SU-DHL-6 (cell line): Measurements from ENCODE around the gene LTA4H.

Experiments
- H2AFZ ChIP-seq: fragments of 200-600 bp; sonication (generic); 2 replicates; pipeline ENCODE4 v1.6.1; 2014; ENCODE audit warnings: low read depth, mild to moderate bottlenecking, moderate library complexity, mixed read lengths, antibody characterized with exemption, low read length; ENCODE audit not compliant: severe bottlenecking
- H3F3A ChIP-seq: fragments of 200-600 bp; shearing (Covaris generic); 2 replicates; pipeline ENCODE4 v1.6.0; 2016; ENCODE audit warnings: antibody characterized with exemption, mild to moderate bottlenecking; ENCODE audit not compliant: insufficient read depth
- H3K27ac ChIP-seq: fragments of 200-600 bp; sonication (generic); 2 replicates; pipeline ENCODE4 v1.5.1; 2016; ENCODE audit warnings: low read depth, mild to moderate bottlenecking, low read length, moderate library complexity, mixed read lengths
- H3K27me3 ChIP-seq: fragments of 200-600 bp; sonication (generic), shearing (Covaris generic); 2 replicates; pipeline ENCODE4 v1.6.0; 2014; ENCODE audit warnings: mild to moderate bottlenecking, low read length
- H3K36me3 ChIP-seq: fragments of 200-600 bp; sonication (generic); 2 replicates; pipeline ENCODE4 v1.6.1; 2014; ENCODE audit warnings: mild to moderate bottlenecking, low read length, mixed read lengths
- H3K4me2 ChIP-seq: fragments of 300-600, 200-600 bp; shearing (Covaris generic), sonication (generic); 2 replicates; pipeline ENCODE4 v1.6.0; 2014; ENCODE audit warnings: low read length, low read depth, mild to moderate bottlenecking; ENCODE audit not compliant: poor library complexity, severe bottlenecking
- H3K4me3 ChIP-seq: fragments of 200-600 bp; sonication (generic); 2 replicates; pipeline ENCODE4 v1.5.1; 2014; ENCODE audit warnings: antibody characterized with exemption, low read length, mild to moderate bottlenecking, mixed read lengths; ENCODE audit not compliant: insufficient read depth, poor library complexity, severe bottlenecking
- H3K79me2 ChIP-seq: fragments of 200-600 bp; sonication (generic); 2 replicates; pipeline ENCODE4 v1.6.1; 2014; ENCODE audit warnings: mild to moderate bottlenecking, low read length, moderate library complexity; ENCODE audit not compliant: insufficient read depth
- H3K9ac ChIP-seq: fragments of 200-600 bp; sonication (generic); 2 replicates; pipeline ENCODE4 v1.7.0; 2014; ENCODE audit warnings: mild to moderate bottlenecking, low read length
- H3K9me2 ChIP-seq: fragments of 200-600 bp; sonication (generic); replicated peaks from 2 replicates; pipeline ENCODE4 v1.6.1; 2014; ENCODE audit warnings: low read length; ENCODE audit not compliant: insufficient read depth
- H3K9me3 ChIP-seq: fragments of 200-600 bp; sonication (generic); 2 replicates; pipeline ENCODE4 v1.6.1; 2014; ENCODE audit warnings: low read length, mixed read lengths; ENCODE audit not compliant: insufficient read depth
- H4K20me1 ChIP-seq: fragments of 200-600 bp; sonication (generic); 2 replicates; pipeline ENCODE4 v1.6.1; 2014; ENCODE audit warnings: low read depth, mild to moderate bottlenecking, antibody characterized with exemption, low read length, moderate library complexity, mixed read lengths
- CTCF ChIP-seq: fragments of 200-600 bp; sonication (generic); IDR thresholded peaks from one replicate; pipeline ENCODE4 v1.5.1; 2017; ENCODE audit warnings: antibody characterized with exemption, mild to moderate bottlenecking, low read length, moderate library complexity; ENCODE audit not compliant: insufficient read depth, poor library complexity, severe bottlenecking
- EZH2phosphoT487 ChIP-seq: fragments of 200-600 bp; sonication (generic), shearing (Covaris generic); conservative IDR thresholded peaks from 2 replicates; pipeline ENCODE4 v1.6.1; 2018; ENCODE audit warnings: mild to moderate bottlenecking, antibody characterized with exemption, low read length, moderate library complexity, mixed read lengths

LTA4H gene

GRCh38 chr12:96053476-96054243 is 18.3 kb upstream of the LTA4H start:
- H3K27ac ChIP-seq = no peak overlapping the region
- H3K36me3 ChIP-seq = no peaks in the 10 kb centered on the region
- H4K20me1 ChIP-seq = no peaks in the 10 kb centered on the region
- H3K27me3 ChIP-seq = no peaks in the 10 kb centered on the region
- H3F3A ChIP-seq = no peaks in the 10 kb centered on the region
- H2AFZ ChIP-seq = no peak overlapping the region
- no peak overlapping the region for H3K4me3 ChIP-seq
- no peaks in the 10 kb centered on the region for H3K9me3 ChIP-seq
- H3K9ac ChIP-seq = no peak overlapping the region
- H3K9me2 ChIP-seq = no peaks in the 10 kb centered on the region
- H3K79me2 ChIP-seq = no peaks in the 10 kb centered on the region
- H3K4me2 ChIP-seq = no peak overlapping the region
- TF ChIP-seq EZH2phosphoT487 (no peak), CTCF (no peak)

DNA sequence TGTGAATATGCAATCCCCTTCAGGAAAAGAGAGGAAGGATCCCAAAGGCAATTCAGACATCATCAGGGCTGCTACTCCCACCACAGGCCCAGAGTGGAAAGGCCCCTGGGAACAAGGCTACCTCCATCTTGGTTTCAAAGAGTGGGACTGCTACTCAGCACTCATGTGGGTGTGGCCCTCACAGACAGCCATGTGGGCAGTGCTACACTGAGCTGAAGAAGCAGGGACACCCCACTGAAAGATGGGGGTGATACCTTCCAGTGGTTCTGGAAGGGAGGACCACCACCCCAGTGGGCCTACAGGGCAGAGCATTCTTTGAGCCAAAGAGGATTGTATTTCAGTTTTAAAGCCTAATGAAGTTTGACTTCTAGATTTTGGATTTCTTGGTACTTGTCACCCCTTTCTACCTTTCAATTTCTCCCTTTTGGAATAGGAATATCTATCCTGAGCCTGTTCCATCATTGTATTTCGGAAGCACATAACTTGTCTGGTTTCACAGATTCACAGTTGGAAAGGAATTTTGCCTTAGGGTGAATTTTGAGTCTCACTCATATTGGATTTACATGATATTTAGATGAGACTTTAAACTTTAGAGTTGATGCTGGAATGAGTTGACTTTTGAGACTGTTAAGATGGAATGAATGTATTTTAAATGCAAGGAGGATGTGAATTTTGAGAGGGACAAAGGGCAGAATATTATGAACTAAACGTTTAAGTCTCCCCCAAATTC is 16.5 kb upstream of the LTA4H start:
- Histone ChIP-seq H3K36me3 (no peaks in the 10 kb centered on the region), H3K9me3 (no peaks in the 10 kb centered on the region), H3F3A (no peaks in the 10 kb centered on the region), H3K4me2 (no peak overlapping the region), H3K4me3 (no peak overlapping the region), H2AFZ (no peak overlapping the region), H4K20me1 (no peaks in the 10 kb centered on the region), H3K27ac (no peak overlapping the region), H3K27me3 (no peaks in the 10 kb centered on the region), H3K9ac (no peak overlapping the region), H3K9me2 (no peaks in the 10 kb centered on the region), H3K79me2 (no peaks in the 10 kb centered on the region)
- TF ChIP-seq CTCF = no peak
- no peak for TF ChIP-seq EZH2phosphoT487

- no peaks in the 10 kb centered on the region for H3K79me2 ChIP-seq
- TF ChIP-seq CTCF (no peak), EZH2phosphoT487 (no peak)
Measured at GRCh38 chr12:96050139-96050538, 14.8 kb upstream of the LTA4H start.

More at GRCh38 chr12:96050139-96050538, 14.8 kb upstream of the LTA4H start:
- Histone ChIP-seq H4K20me1 (no peaks in the 10 kb centered on the region), H3K9ac (no peak overlapping the region), H3F3A (no peaks in the 10 kb centered on the region), H2AFZ (no peak overlapping the region), H3K9me2 (no peaks in the 10 kb centered on the region), H3K36me3 (no peaks in the 10 kb centered on the region), H3K4me3 (no peak overlapping the region), H3K4me2 (no peak overlapping the region), H3K9me3 (no peaks in the 10 kb centered on the region), H3K27ac (no peak overlapping the region), H3K27me3 (no peaks in the 10 kb centered on the region)
